GM12878 (cell line): ENCODE data around the gene GPR151. TPM values are rescaled to one million over a fixed set of nuclear protein-coding genes. Genes with fewer than 3 reads are reported as not detected.

Source experiments
- ATAC-seq: fragments of 200-7000 bp; cut with Tn5 transposase; 3 replicates; pipeline ENCODE4 v1.9.1; 2020; ENCODE audit warnings: mild to moderate bottlenecking, moderate library complexity
- BruUV-seq: library from RNA; stranded (reverse); fragments of 400-500 nt; replicated peaks from 2 replicates; lab custom pipeline; 2021; lab: Mats Ljungman, UMichigan
- CTCF ChIA-PET: fragments of 300-600 bp; sonication (Branson Sonifier 250); formaldehyde crosslinking; extraction: SDS; loops from one replicate; lab custom pipeline; 2021; ENCODE audit warnings: inconsistent platforms; lab: Yijun Ruan, JAX
- POLR2A ChIA-PET: fragments of 350-600 bp; formaldehyde crosslinking; extraction: SDS; loops from one replicate; lab custom pipeline; 2021; ENCODE audit warnings: inconsistent platforms; lab: Charles Lee
- RAD21 ChIA-PET: fragments of 300-600 bp; sonication (Branson Sonifier 250); formaldehyde crosslinking; loops from one replicate; lab custom pipeline; 2023; ENCODE audit warnings: antibody characterized with exemption; ENCODE audit not compliant: unreplicated experiment; lab: Charles Lee
- SMC1A ChIA-PET: fragments of 300-600 bp; sonication (Branson Sonifier 250); formaldehyde crosslinking; loops from one replicate; lab custom pipeline; 2023; ENCODE audit not compliant: unreplicated experiment, uncharacterized antibody; lab: Charles Lee
- DNase-seq: peaks from one replicate; pipeline ENCODE4 v3.0.0-alpha.2; 2011; ENCODE audit warnings: low read depth, low spot score
- FAIRE-seq: peaks from 3 replicates; lab custom pipeline; 2011; peaks lifted over from hg19 to GRCh38; lab: Jason Lieb, UNC
- H2AFZ ChIP-seq: 2 replicates; pipeline ENCODE4 v1.6.0; 2011; ENCODE audit warnings: low read depth, low read length, control low read depth; ENCODE audit not compliant: control insufficient read depth
- H3K27ac ChIP-seq: 2 replicates; pipeline ENCODE4 v1.5.1; 2011; ENCODE audit warnings: control low read depth; ENCODE audit not compliant: control insufficient read depth, insufficient read depth
- H3K27me3 ChIP-seq, 2 experiments: replicated peaks in 1 of 2; 2 replicates each; pipeline versions ENCODE4 v1.6.0 to v1.6.1; 2011; ENCODE audit warnings: low read length in 1 of 2; ENCODE audit not compliant: control insufficient read depth in 2 of 2, insufficient read depth in 2 of 2
- H3K36me3 ChIP-seq, 2 experiments: 2 replicates each; pipeline ENCODE4 v1.5.1; 2011; ENCODE audit warnings: low read length in 1 of 2; ENCODE audit not compliant: control insufficient read depth in 2 of 2, insufficient read depth in 2 of 2
- H3K4me1 ChIP-seq: 2 replicates; pipeline ENCODE4 v1.6.1; 2011; ENCODE audit warnings: mild to moderate bottlenecking, low read length, moderate library complexity, mixed read lengths; ENCODE audit not compliant: control insufficient read depth, insufficient read depth
- H3K4me2 ChIP-seq: 2 replicates; pipeline ENCODE4 v1.6.0; 2011; ENCODE audit warnings: control low read depth; ENCODE audit not compliant: control insufficient read depth, insufficient read depth
- H3K4me3 ChIP-seq: fragments of 200-600 bp; sonication (generic); 2 replicates; pipeline ENCODE4 v1.5.1; 2016
- H3K79me2 ChIP-seq: 2 replicates; pipeline ENCODE4 v1.6.0; 2011; ENCODE audit warnings: low read length; ENCODE audit not compliant: control insufficient read depth, insufficient read depth
- H3K9ac ChIP-seq: 2 replicates; pipeline ENCODE4 v1.8.0; 2011; ENCODE audit warnings: low read length, control low read depth, mixed read lengths; ENCODE audit not compliant: control insufficient read depth, insufficient read depth
- H3K9me3 ChIP-seq: replicated peaks from 3 replicates; pipeline ENCODE4 v1.5.1; 2011; ENCODE audit warnings: mild to moderate bottlenecking, low read length; ENCODE audit not compliant: control insufficient read depth, insufficient read depth
- H4K20me1 ChIP-seq: 2 replicates; pipeline ENCODE4 v1.6.0; 2011; ENCODE audit not compliant: control insufficient read depth, insufficient read depth
- ESRRA ChIP-seq: IDR thresholded peaks from 2 replicates; pipeline ENCODE4 v1.6.1; 2012; ENCODE audit warnings: mild to moderate bottlenecking, low read length, improper control_type of control experiment
- SRF ChIP-seq, 2 experiments: IDR thresholded peaks; 2 replicates each; pipeline ENCODE4 v1.6.1; 2011; ENCODE audit warnings: low read depth in 2 of 2, low read length in 2 of 2, mild to moderate bottlenecking in 1 of 2, moderate library complexity in 1 of 2
- WGBS: methylation state at CpG from one replicate; pipeline ENCODE4 v1.1.6; 2016; ENCODE audit warnings: low lambda C conversion rate; ENCODE audit not compliant: insufficient replicate concordance, insufficient coverage; ENCODE audit errors: missing lambda C conversion rate; 5-methylcytosine and 5-hydroxymethylcytosine counted together
- in situ Hi-C: fragments of 300-500 bp; cut with MboI; formaldehyde crosslinking; loops from 9 replicates; pipeline ENCODE4 v1.14.3; 2018; ENCODE audit warnings: mixed read lengths
- intact Hi-C: fragments of 100-400 bp; cut with micrococcal nuclease; formaldehyde crosslinking; loops from one replicate; pipeline ENCODE4 v1.14.2; 2022; ENCODE audit not compliant: unreplicated experiment
- polyA plus RNA-seq, 11 experiments: library from polyadenylated mRNA; depleted of rRNA in 4 of 11; unstranded in 6 of 11; stranded (reverse) in 5 of 11; fragments of >200 nt; fragmentation: Nextera tagmentation in 4 of 11; fragmentation: Illumina TruSeq in 1 of 11; extraction: Ambion mirVana in 4 of 11; extraction: Trizol in 1 of 11; gene quantifications; 1 replicate in 1 of 11; 2 replicates in 10 of 11; pipeline versions ENCODE4 v1.2.1 to v1.2.3, GENCODE V29; 2011 to 2016; ENCODE audit warnings: inconsistent platforms in 2 of 11, missing spikeins in 2 of 11, low read depth in 1 of 11
- total RNA-seq, 4 experiments: library from RNA; depleted of rRNA in 3 of 4; stranded (reverse); fragments of >200 nt in 3 of 4; fragmentation: Illumina TruSeq in 1 of 4; extraction: Trizol in 1 of 4; gene quantifications; 2 replicates each; pipeline versions ENCODE4 v1.2.1 to v1.2.3, GENCODE V29; 2013 to 2021
- TF ChIP-seq, protein P1 (sequence below), 3 experiments: IDR thresholded peaks in 2 of 3; conservative IDR thresholded peaks in 1 of 3; 2 replicates each; pipeline ENCODE4 v1.5.1; 2011; ENCODE audit warnings: low read depth in 3 of 3, low read length in 3 of 3, mild to moderate bottlenecking in 3 of 3, control low read depth in 2 of 3, moderate library complexity in 2 of 3, inconsistent platforms in 1 of 3, mixed read lengths in 1 of 3; ENCODE audit not compliant: control insufficient read depth in 2 of 3, insufficient read depth in 1 of 3; ENCODE audit errors: extremely low read depth in 1 of 3

Gene GPR151
- total and polyA plus RNA-seq, 10 of the 15 experiments (the other 5 are each of a cell fraction or from before 2014, with no cell fraction given), result 0.11 TPM; not detected in 9

DNA sequence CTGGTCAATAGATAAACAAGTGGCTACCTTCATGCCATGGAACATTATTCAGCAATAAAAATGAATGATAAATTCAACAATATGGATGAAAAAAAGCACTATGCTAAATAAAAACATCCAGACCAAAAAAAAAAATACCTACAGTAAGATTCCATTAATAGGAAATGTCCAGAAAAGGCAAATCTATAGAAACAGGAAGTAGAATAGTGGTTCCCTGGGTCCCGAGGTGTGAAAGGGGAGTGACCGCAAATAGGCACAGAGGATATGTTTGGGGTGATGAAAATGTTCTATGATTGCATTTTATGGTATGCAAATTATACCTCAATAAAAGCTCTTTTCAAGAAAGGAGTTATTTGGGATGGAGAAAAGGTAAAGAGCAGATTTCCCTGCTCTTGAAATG lies 3.6 kb upstream of the GPR151 start:
- FAIRE-seq (no peak), ATAC-seq (no peak), DNase-seq (no peak)
- in situ Hi-C loops (no loop called here), intact Hi-C loops (no loop called here)
- Histone ChIP-seq H3K4me1 (no peaks in the 10 kb centered on the region), H3K27me3 (no peaks in the 10 kb centered on the region), H3K27ac (no peak overlapping the region), H4K20me1 (no peaks in the 10 kb centered on the region), H3K4me2 (no peak overlapping the region), H3K4me3 (no peak overlapping the region), H3K79me2 (no peaks in the 10 kb centered on the region), H2AFZ (no peak overlapping the region), H3K9me3 (no peaks in the 10 kb centered on the region), H3K36me3 (no peaks in the 10 kb centered on the region), H3K9ac (no peak overlapping the region)
- BruUV-seq, result no TSS peak
- ChIA-PET POLR2A (no interaction called here), SMC1A (interaction anchor here (1.4 kb wide), 1 partner anchor 15 kb away, joined by 3 read pairs; no protein-coding TSS in a partner anchor), RAD21 (no interaction called here), CTCF (interaction anchor here (2.7 to 6.3 kb wide), 2 partner anchors 13 to 23 kb away, joined by 7 to 48 read pairs; no protein-coding TSS in a partner anchor)
- TF ChIP-seq ESRRA, result no peak
- TF ChIP-seq, protein P1, sequence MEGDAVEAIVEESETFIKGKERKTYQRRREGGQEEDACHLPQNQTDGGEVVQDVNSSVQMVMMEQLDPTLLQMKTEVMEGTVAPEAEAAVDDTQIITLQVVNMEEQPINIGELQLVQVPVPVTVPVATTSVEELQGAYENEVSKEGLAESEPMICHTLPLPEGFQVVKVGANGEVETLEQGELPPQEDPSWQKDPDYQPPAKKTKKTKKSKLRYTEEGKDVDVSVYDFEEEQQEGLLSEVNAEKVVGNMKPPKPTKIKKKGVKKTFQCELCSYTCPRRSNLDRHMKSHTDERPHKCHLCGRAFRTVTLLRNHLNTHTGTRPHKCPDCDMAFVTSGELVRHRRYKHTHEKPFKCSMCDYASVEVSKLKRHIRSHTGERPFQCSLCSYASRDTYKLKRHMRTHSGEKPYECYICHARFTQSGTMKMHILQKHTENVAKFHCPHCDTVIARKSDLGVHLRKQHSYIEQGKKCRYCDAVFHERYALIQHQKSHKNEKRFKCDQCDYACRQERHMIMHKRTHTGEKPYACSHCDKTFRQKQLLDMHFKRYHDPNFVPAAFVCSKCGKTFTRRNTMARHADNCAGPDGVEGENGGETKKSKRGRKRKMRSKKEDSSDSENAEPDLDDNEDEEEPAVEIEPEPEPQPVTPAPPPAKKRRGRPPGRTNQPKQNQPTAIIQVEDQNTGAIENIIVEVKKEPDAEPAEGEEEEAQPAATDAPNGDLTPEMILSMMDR (IDR thresholded peaks at IDR 0.05 in 2 of 3, conservative IDR thresholded peaks at IDR 0.05 in 1 of 3; ENCODE audit: control insufficient read depth in 2 of 3, extremely low read depth in 1 of 3, insufficient read depth in 1 of 3, low read depth in 3 of 3, low read length in 3 of 3), result no peak
- 0 out of 4 replicates have a peak, but pooled peaks of 1 of the 2 experiments have one; percentile 31 for TF ChIP-seq SRF (IDR thresholded peaks at IDR 0.05; ENCODE audit: low read depth in 2 of 2, low read length in 2 of 2)
- WGBS, result 2% methylated on average over 2 of the region's 2 CpGs
